NCI-H2107 treated with DMSO at 0.1 percent for 48 hours (cell line): ENCODE measurements around the gene SAMD4A.
"Not testable (repeated sequence)": the region's sequence is repeated elsewhere in the genome, so short reads cannot be mapped to it uniquely, and the experiment has no call there.

Experiments
- DNase-seq: peaks from one replicate; lab custom pipeline; 2025; ENCODE audit not compliant: unreplicated experiment; lab: John Stamatoyannopoulos, UW

The SAMD4A gene

GRCh38 chr14:54591866-54592265 is 24.9 kb downstream of the SAMD4A start:
- DNase-seq, result no peak

GRCh38 chr14:54593860-54594259 is 26.9 kb downstream of the SAMD4A start:
- no peak for DNase-seq

GRCh38 chr14:54594537-54594936 is 27.6 kb downstream of the SAMD4A start:
- no peak for DNase-seq

- DNase-seq, result no peak
Observed at GRCh38 chr14:54597795-54598443, 31.0 kb downstream of the SAMD4A start.

GRCh38 chr14:54599966-54600716 is 33.2 kb downstream of the SAMD4A start:
- DNase-seq, result no peak

GRCh38 chr14:54600717-54601109 is 33.8 kb downstream of the SAMD4A start:
- DNase-seq, result no peak

GRCh38 chr14:54603362-54603761 is 36.4 kb downstream of the SAMD4A start:
- no peak for DNase-seq

- DNase-seq, result no peak
Observed at GRCh38 chr14:54606178-54606577, 39.2 kb downstream of the SAMD4A start.

GRCh38 chr14:54606631-54607133 is 39.8 kb downstream of the SAMD4A start:
- no peak for DNase-seq

GRCh38 chr14:54609576-54609975 is 42.6 kb downstream of the SAMD4A start:
- no peak for DNase-seq

GRCh38 chr14:54610051-54610977 is 43.4 kb downstream of the SAMD4A start:
- no peak for DNase-seq

GRCh38 chr14:54614296-54614695 is 47.4 kb downstream of the SAMD4A start:
- DNase-seq, result no peak

GRCh38 chr14:54617467-54617866 is 50.5 kb downstream of the SAMD4A start:
- no peak for DNase-seq

- DNase-seq, result no peak
Observed at GRCh38 chr14:54621686-54622085, 54.8 kb downstream of the SAMD4A start.

GRCh38 chr14:54622192-54622958 is 55.4 kb downstream of the SAMD4A start:
- DNase-seq, result no peak

- no peak for DNase-seq
Observed at GRCh38 chr14:54623279-54624004, 56.5 kb downstream of the SAMD4A start.

- DNase-seq, result not testable (repeated sequence)
Observed at GRCh38 chr14:54624005-54624358, 57.1 kb downstream of the SAMD4A start.

- no peak for DNase-seq
Observed at GRCh38 chr14:54625112-54625511, 58.2 kb downstream of the SAMD4A start.

- DNase-seq, result no peak
Observed at GRCh38 chr14:54627219-54627539, 60.3 kb downstream of the SAMD4A start.
